H9 (cell line): ENCODE measurements around the gene ABHD11. TPM values are rescaled to one million over a fixed set of nuclear protein-coding genes. Genes with fewer than 3 reads are reported as not detected.

Source experiments
- DNase-seq: peaks from one replicate; pipeline ENCODE4 v3.0.0-alpha.2; 2017
- H2AFZ ChIP-seq: one replicate; pipeline ENCODE4 v1.6.1; 2013; ENCODE audit warnings: mild to moderate bottlenecking, low read length, control low read depth, moderate library complexity
- H2AK5ac ChIP-seq: 2 replicates; pipeline ENCODE4 v1.6.1; 2013; ENCODE audit warnings: low read length, control low read depth, mixed read lengths; ENCODE audit not compliant: insufficient read length
- H2BK120ac ChIP-seq: one replicate; pipeline ENCODE4 v1.6.1; 2013; ENCODE audit warnings: low read depth, mild to moderate bottlenecking, low read length, control low read depth, inconsistent platforms; ENCODE audit not compliant: poor library complexity, severe bottlenecking
- H2BK12ac ChIP-seq: 2 replicates; pipeline ENCODE4 v1.6.1; 2013; ENCODE audit warnings: low read length, control low read depth, mixed read lengths, low read depth; ENCODE audit not compliant: insufficient read length
- H2BK15ac ChIP-seq: 2 replicates; pipeline ENCODE4 v1.6.1; 2013; ENCODE audit warnings: low read depth, low read length, control low read depth
- H2BK20ac ChIP-seq: one replicate; pipeline ENCODE4 v1.6.1; 2013; ENCODE audit warnings: low read depth, mild to moderate bottlenecking, low read length, control low read depth, inconsistent platforms; ENCODE audit not compliant: poor library complexity, severe bottlenecking
- H2BK5ac ChIP-seq: 2 replicates; pipeline ENCODE4 v1.6.1; 2013; ENCODE audit warnings: low read length, control low read depth, mixed read lengths; ENCODE audit not compliant: insufficient read length
- H3K14ac ChIP-seq: 2 replicates; pipeline ENCODE4 v1.6.1; 2013; ENCODE audit warnings: low read length, control low read depth; ENCODE audit not compliant: insufficient read depth
- H3K18ac ChIP-seq: 2 replicates; pipeline ENCODE4 v1.6.1; 2013; ENCODE audit warnings: low read depth, mild to moderate bottlenecking, mixed read lengths, low read length, control low read depth; ENCODE audit not compliant: insufficient read length
- H3K23ac ChIP-seq: 2 replicates; pipeline ENCODE4 v1.6.1; 2013; ENCODE audit warnings: low read length, control low read depth, mixed read lengths, low read depth; ENCODE audit not compliant: insufficient read length
- H3K23me2 ChIP-seq: 2 replicates; pipeline ENCODE4 v1.6.1; 2013; ENCODE audit warnings: low read depth, mild to moderate bottlenecking, mixed read lengths, low read length, control low read depth; ENCODE audit not compliant: insufficient read length, poor library complexity, severe bottlenecking
- H3K27ac ChIP-seq: 2 replicates; pipeline ENCODE4 v1.5.1; 2013; ENCODE audit warnings: low read length, control low read depth, mixed read lengths, low read depth; ENCODE audit not compliant: insufficient read length
- H3K27me3 ChIP-seq: 2 replicates; pipeline ENCODE4 v1.6.1; 2013; ENCODE audit warnings: low read length, control low read depth, inconsistent platforms; ENCODE audit not compliant: insufficient read depth
- H3K4ac ChIP-seq: 2 replicates; pipeline ENCODE4 v1.6.1; 2013; ENCODE audit warnings: low read depth, mild to moderate bottlenecking, control low read depth, inconsistent platforms, low read length, moderate library complexity
- H3K4me1 ChIP-seq: 2 replicates; pipeline ENCODE4 v1.6.1; 2013; ENCODE audit warnings: low read length, control low read depth, inconsistent platforms; ENCODE audit not compliant: insufficient read depth
- H3K4me2 ChIP-seq: 2 replicates; pipeline ENCODE4 v1.6.1; 2013; ENCODE audit warnings: low read length, control low read depth, mixed read lengths; ENCODE audit not compliant: insufficient read length, insufficient read depth
- H3K56ac ChIP-seq: 2 replicates; pipeline ENCODE4 v1.6.1; 2013; ENCODE audit warnings: low read depth, mild to moderate bottlenecking, mixed read lengths, low read length, control low read depth; ENCODE audit not compliant: insufficient read length
- H3K79me1 ChIP-seq: 2 replicates; pipeline ENCODE4 v1.6.1; 2013; ENCODE audit warnings: low read depth, mild to moderate bottlenecking, moderate library complexity, low read length, control low read depth, inconsistent platforms; ENCODE audit not compliant: insufficient read depth, poor library complexity, severe bottlenecking
- H3K79me2 ChIP-seq: 2 replicates; pipeline ENCODE4 v1.6.1; 2013; ENCODE audit warnings: low read length, control low read depth, inconsistent platforms; ENCODE audit not compliant: insufficient read depth
- H3K9ac ChIP-seq: 2 replicates; pipeline ENCODE4 v1.6.1; 2013; ENCODE audit warnings: low read length, control low read depth, mixed read lengths; ENCODE audit not compliant: insufficient read length; ENCODE audit errors: extremely low read depth
- H3K9me3 ChIP-seq: one replicate; pipeline ENCODE4 v1.6.1; 2013; ENCODE audit warnings: low read depth, low read length, inconsistent platforms; ENCODE audit not compliant: control insufficient read depth
- H3T11ph ChIP-seq: one replicate; pipeline ENCODE4 v1.6.1; 2013; ENCODE audit warnings: mild to moderate bottlenecking, low read length, control low read depth, inconsistent platforms
- H4K20me1 ChIP-seq: one replicate; pipeline ENCODE4 v1.6.1; 2013; ENCODE audit not compliant: control insufficient read depth, insufficient read length, insufficient read depth
- H4K5ac ChIP-seq: 2 replicates; pipeline ENCODE4 v1.6.1; 2013; ENCODE audit warnings: low read depth, mild to moderate bottlenecking, mixed read lengths, low read length, control low read depth; ENCODE audit not compliant: insufficient read length
- H4K8ac ChIP-seq: replicated peaks from 2 replicates; pipeline ENCODE4 v1.6.1; 2013; ENCODE audit warnings: low read length, control low read depth, mixed read lengths, low read depth; ENCODE audit not compliant: insufficient read length
- H4K91ac ChIP-seq: 2 replicates; pipeline ENCODE4 v1.6.1; 2013; ENCODE audit warnings: low read depth, mild to moderate bottlenecking, moderate library complexity, mixed read lengths, low read length, control low read depth; ENCODE audit not compliant: insufficient read length
- H3K27ac Mint-ChIP-seq, 3 experiments: 2 replicates in 2 of 3; 3 replicates in 1 of 3; pipeline ENCODE4 v1.8.0; 2020 to 2021; ENCODE audit warnings: mixed read lengths in 3 of 3, mild to moderate bottlenecking in 1 of 3, moderate library complexity in 1 of 3
- H3K27me3 Mint-ChIP-seq: 2 replicates; pipeline ENCODE4 v1.8.0; 2021; ENCODE audit warnings: low read depth, mild to moderate bottlenecking, moderate library complexity, mixed read lengths
- H3K36me3 Mint-ChIP-seq, 3 experiments: 2 replicates in 2 of 3; 3 replicates in 1 of 3; pipeline ENCODE4 v1.8.0; 2020 to 2021; ENCODE audit warnings: low read depth in 3 of 3, mixed read lengths in 3 of 3; ENCODE audit not compliant: insufficient read depth in 1 of 3
- H3K4me1 Mint-ChIP-seq, 2 experiments: 2 replicates each; pipeline ENCODE4 v1.8.0; 2020; ENCODE audit warnings: mixed read lengths in 2 of 2
- H3K4me3 Mint-ChIP-seq, 2 experiments: 2 replicates in 1 of 2; 3 replicates in 1 of 2; pipeline ENCODE4 v1.8.0; 2020 to 2021; ENCODE audit warnings: mild to moderate bottlenecking in 2 of 2, mixed read lengths in 2 of 2, moderate library complexity in 1 of 2
- H3K9me3 Mint-ChIP-seq, 2 experiments: 2 replicates in 1 of 2; 3 replicates in 1 of 2; pipeline ENCODE4 v1.8.0; 2020; ENCODE audit warnings: mild to moderate bottlenecking in 2 of 2, mixed read lengths in 2 of 2, moderate library complexity in 1 of 2
- CTCF ChIP-seq: fragments of 200-600 bp; sonication (generic); conservative IDR thresholded peaks from 3 replicates; pipeline ENCODE4 v1.8.0; 2021; ENCODE audit warnings: antibody characterized with exemption, mild to moderate bottlenecking
- WGBS: extraction: QIAGEN DNeasy Blood & Tissue Kit; methylation state at CpG from one replicate; pipeline ENCODE4 v1.1.7; 2013; ENCODE audit warnings: missing lambda C conversion rate, low lambda C conversion rate, mixed read lengths; ENCODE audit not compliant: insufficient read length; ENCODE audit errors: extremely low coverage; 5-methylcytosine and 5-hydroxymethylcytosine counted together
- total RNA-seq: library from RNA; stranded (reverse); gene quantifications from 2 replicates; pipeline ENCODE4 v1.2.1, GENCODE V29; 2021

ABHD11 gene
- total RNA-seq, 1 experiment from 2014 or later: 34.4 TPM

- Mint-ChIP-seq H3K4me3 (peak overlapping the region; percentile 79 to 84), H3K27me3 (peaks cover 8% of the 10 kb centered on the region), H3K9me3 (no peaks in the 10 kb centered on the region), H3K27ac (no peak overlapping the region; a peak in 1 of 7 replicates), H3K4me1 (peaks cover 12 to 26% of the 10 kb centered on the region in 2 experiments), H3K36me3 (peaks cover 0 to 10% (median 4%) of the 10 kb centered on the region in 3 experiments; a peak in 3 of 7 replicates)
- Histone ChIP-seq H3K56ac (no peak overlapping the region), H2BK12ac (no peak overlapping the region), H3K79me2 (no peaks in the 10 kb centered on the region), H3K27me3 (peaks cover 2% of the 10 kb centered on the region; the same call in 1 of the 2 replicates), H3K9me3 (no peaks in the 10 kb centered on the region), H2BK15ac (no peak overlapping the region), H4K91ac (peak overlapping the region; percentile 87), H3K4me1 (no peaks in the 10 kb centered on the region), H2BK120ac (no peak overlapping the region), H3K9ac (no peak overlapping the region), H3K4me2 (peak overlapping the region; percentile 73), H3K14ac (peak overlapping the region; percentile 88), H3K23me2 (peaks cover 19% of the 10 kb centered on the region), H3K18ac (peak overlapping the region; percentile 63), H3K27ac (no peak overlapping the region), H2AK5ac (no peak overlapping the region), H3K4ac (no peak overlapping the region; the same call in 1 of the 2 replicates), H4K20me1 (peaks cover 3% of the 10 kb centered on the region), H4K5ac (peak overlapping the region; percentile 0), H4K8ac (no peak overlapping the region), H2AFZ (no peak overlapping the region), H2BK20ac (no peak overlapping the region), H3K79me1 (no peaks in the 10 kb centered on the region), H3T11ph (no peak overlapping the region), H3K23ac (no peak overlapping the region), H2BK5ac (no peak overlapping the region)
- WGBS: no CpG with 5 or more reads among the region's 49 CpGs
- DNase-seq: peak; percentile 57
- TF ChIP-seq CTCF: no peak
These were observed 30.9 kb upstream of the ABHD11 start for GRCh38 chr7:73769481-73770001.
